Lower leg skin (tissue), 4 donors: Measurements from ENCODE around the gene TAL1. TPM values are rescaled to one million over a fixed set of nuclear protein-coding genes. Genes with fewer than 3 reads are reported as not detected.
"Not testable (repeated sequence)": the region's sequence is repeated elsewhere in the genome, so short reads cannot be mapped to it uniquely, and the experiment has no call there.

Experiments
- DNase-seq, 2 donors: peaks; one replicate each; pipeline ENCODE4 v3.0.0-alpha.2; 2019; ENCODE audit warnings: low spot score in 2 of 2
- H3K4me3 ChIP-seq: fragments of 200-600 bp; sonication (generic); 2 replicates; pipeline ENCODE4 v1.5.1; 2017; ENCODE audit warnings: mild to moderate bottlenecking, low read depth; ENCODE audit not compliant: poor library complexity, severe bottlenecking
- POLR2A ChIP-seq, 2 donors: fragments of 450-650 bp; IDR thresholded peaks; one replicate each; pipeline ENCODE4 v1.6.1; 2016 to 2017; ENCODE audit warnings: antibody characterized with exemption in 2 of 2, mild to moderate bottlenecking in 1 of 2, moderate library complexity in 1 of 2
- WGBS, 2 donors: methylation state at CpG; one replicate each; pipeline ENCODE4 v1.1.5; 2018; 5-methylcytosine and 5-hydroxymethylcytosine counted together
- intact Hi-C: fragments of 100-400 bp; cut with DNase I; formaldehyde crosslinking; loops from one replicate; pipeline ENCODE4 v1.15.0; 2023; ENCODE audit warnings: low total_unique reads
- total RNA-seq, 4 donors: library from RNA; depleted of rRNA; stranded (reverse); fragments of >200 nt; gene quantifications; one replicate each; pipeline ENCODE4 v1.1.0, GENCODE V29; 2016
- TF ChIP-seq, protein P1 (sequence below), 3 donors: fragments of 450-650 bp; IDR thresholded peaks; one replicate each; pipeline ENCODE4 v1.5.1; 2016; ENCODE audit warnings: antibody characterized with exemption in 3 of 3, mild to moderate bottlenecking in 3 of 3, moderate library complexity in 2 of 3

The TAL1 gene
- total RNA-seq, 4 donors from 2014 or later = 0.76 to 4.7 (median 2.0) TPM

DNA sequence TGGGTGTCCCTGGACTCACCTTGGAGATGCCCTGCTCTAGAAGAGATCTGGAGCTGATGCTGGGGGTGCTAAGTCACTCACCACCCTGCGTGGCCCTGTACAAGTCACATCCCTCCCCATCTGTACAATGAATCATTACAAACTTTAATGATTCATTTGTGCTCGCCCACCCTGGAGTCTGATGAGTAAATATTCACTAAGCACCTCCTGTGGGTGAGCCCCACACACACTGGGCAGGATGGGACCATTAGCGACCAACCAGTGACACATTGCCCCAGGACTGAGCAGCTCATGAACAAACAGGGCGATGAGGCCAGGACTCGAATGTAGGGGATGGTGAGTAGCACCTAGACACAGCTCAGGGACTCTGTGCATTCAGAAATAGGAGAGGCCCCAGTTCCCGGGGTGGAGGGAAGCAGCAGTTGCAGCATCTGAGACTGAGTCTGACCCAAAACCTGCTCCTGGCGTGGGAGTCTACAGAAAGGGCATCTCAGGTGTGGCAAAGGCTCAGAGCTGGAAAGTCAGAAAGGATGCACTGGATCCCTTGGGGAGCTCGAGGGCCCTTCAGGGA, 24.1 kb downstream of the TAL1 start:
- DNase-seq = no peak
- intact Hi-C loops = no loop called here
- TF ChIP-seq, protein P1, sequence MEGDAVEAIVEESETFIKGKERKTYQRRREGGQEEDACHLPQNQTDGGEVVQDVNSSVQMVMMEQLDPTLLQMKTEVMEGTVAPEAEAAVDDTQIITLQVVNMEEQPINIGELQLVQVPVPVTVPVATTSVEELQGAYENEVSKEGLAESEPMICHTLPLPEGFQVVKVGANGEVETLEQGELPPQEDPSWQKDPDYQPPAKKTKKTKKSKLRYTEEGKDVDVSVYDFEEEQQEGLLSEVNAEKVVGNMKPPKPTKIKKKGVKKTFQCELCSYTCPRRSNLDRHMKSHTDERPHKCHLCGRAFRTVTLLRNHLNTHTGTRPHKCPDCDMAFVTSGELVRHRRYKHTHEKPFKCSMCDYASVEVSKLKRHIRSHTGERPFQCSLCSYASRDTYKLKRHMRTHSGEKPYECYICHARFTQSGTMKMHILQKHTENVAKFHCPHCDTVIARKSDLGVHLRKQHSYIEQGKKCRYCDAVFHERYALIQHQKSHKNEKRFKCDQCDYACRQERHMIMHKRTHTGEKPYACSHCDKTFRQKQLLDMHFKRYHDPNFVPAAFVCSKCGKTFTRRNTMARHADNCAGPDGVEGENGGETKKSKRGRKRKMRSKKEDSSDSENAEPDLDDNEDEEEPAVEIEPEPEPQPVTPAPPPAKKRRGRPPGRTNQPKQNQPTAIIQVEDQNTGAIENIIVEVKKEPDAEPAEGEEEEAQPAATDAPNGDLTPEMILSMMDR (IDR thresholded peaks at IDR 0.05) = no peak
- 60 to 69% methylated on average over 8 of the region's 8 CpGs for WGBS, 2 donors
- H3K4me3 ChIP-seq = no peak overlapping the region

DNA sequence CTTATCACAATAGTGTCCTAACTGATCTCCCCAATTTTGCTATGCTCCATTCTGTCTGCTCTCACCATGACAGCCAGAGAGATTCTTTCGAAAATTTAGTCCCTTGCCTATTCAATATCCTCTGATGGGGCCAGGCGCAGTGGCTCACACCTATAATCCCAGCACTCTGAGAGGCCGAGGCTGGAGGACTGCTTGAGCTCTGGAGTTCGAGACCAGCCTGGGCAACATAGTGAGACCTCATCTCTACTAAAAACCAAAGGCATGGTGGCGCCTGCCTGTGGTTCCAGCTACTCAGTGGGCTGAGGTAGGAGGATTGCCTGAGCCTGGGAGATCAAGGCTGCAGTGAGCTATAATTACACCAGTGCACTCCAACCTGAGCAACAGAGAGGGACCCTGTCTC, 26.1 kb downstream of the TAL1 start:
- intact Hi-C loops = no loop called here
- no peak for DNase-seq
- no peak for TF ChIP-seq POLR2A (IDR thresholded peaks at IDR 0.05)
- no peak overlapping the region for H3K4me3 ChIP-seq
- 92 to 93% methylated on average over 5 of the region's 5 CpGs for WGBS, 2 donors

GRCh38 chr1:47203504-47203903, 28.5 kb downstream of the TAL1 start:
- H3K4me3 ChIP-seq, DNase-seq, intact Hi-C loops: not testable (repeated sequence)
- 19 to 28% methylated on average over 2 of the region's 2 CpGs for WGBS, 2 donors

GRCh38 chr1:47201179-47201578, 30.8 kb downstream of the TAL1 start:
- intact Hi-C loops = no loop called here
- no peak for DNase-seq
- TF ChIP-seq, protein P1 (IDR thresholded peaks at IDR 0.05) = no peak

DNA sequence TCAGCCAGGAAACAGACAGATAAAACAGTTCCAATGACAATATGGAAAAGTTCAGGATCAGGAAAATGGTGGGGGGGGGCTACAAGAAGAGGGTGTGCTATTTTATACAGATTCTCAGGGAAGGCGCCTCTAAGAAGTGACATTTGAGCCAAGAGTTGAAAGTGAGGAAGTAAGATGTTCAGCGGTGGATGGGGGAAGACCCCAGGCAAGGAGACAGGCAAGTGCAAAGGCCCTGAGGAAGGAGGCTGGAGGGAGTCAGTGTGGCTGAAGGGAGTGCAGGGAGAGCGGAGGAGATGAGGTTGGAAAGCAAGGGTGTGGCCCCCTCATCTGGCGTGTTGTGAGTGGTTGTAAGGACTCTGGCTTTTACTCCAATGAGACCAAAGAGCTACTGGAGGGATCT, 33.8 kb downstream of the TAL1 start:
- TF ChIP-seq POLR2A (IDR thresholded peaks at IDR 0.05) = no peak
- TF ChIP-seq, protein P1 (IDR thresholded peaks at IDR 0.05) = no peak
- intact Hi-C loops = no loop called here
- no peak for DNase-seq
- no peak overlapping the region for H3K4me3 ChIP-seq
- WGBS, 2 donors = 84 to 85% methylated on average over 4 of the region's 4 CpGs

More at GRCh38 chr1:47201179-47201578, 30.8 kb downstream of the TAL1 start:
- WGBS, 2 donors = 25 to 40% methylated on average over 4 of the region's 4 CpGs
- no peak overlapping the region for H3K4me3 ChIP-seq

DNA sequence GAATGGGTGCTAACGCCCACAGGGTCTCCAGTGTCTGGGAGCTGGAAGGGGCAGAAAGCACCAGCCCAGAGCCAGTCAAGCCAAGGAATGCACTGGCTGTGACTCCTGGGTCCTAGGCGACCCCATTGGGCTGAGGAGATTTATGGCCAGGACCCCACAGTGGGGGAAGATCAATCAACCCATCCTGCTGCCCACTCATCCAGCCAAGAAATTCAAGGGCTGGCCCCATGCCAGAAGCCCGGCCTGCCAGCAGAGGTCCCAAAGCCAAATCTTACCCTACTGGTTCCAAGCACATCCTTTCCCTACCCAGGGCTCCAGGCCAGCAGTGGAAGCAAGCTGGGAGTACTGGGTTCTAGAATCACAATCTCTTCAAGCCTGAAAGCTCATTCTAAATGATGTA, 35.4 kb downstream of the TAL1 start:
- H3K4me3 ChIP-seq = no peak overlapping the region
- peak in 1 of 2 donors; percentile 74 for DNase-seq
- 54% methylated on average over 3 of the region's 3 CpGs for WGBS, 2 donors
- TF ChIP-seq POLR2A (IDR thresholded peaks at IDR 0.05) = no peak
- TF ChIP-seq, protein P1 (IDR thresholded peaks at IDR 0.05) = no peak
- intact Hi-C loops = no loop called here

GRCh38 chr1:47195981-47196380, 36.0 kb downstream of the TAL1 start:
- H3K4me3 ChIP-seq, intact Hi-C loops: not testable (repeated sequence)
- 86% methylated on average over 9 of the region's 9 CpGs for WGBS, 2 donors
- DNase-seq = peak in 1 of 2 donors; percentile 59
